PC-3 (cell line): ENCODE data around the gene DLGAP3.

Experiments used
- EZH2 ChIP-seq: fragments of 300-600 bp; sonication (generic); IDR thresholded peaks from one replicate; pipeline ENCODE4 v1.6.1; 2017; ENCODE audit warnings: antibody characterized with exemption, mild to moderate bottlenecking, low read length; ENCODE audit not compliant: unreplicated experiment
- EZH2phosphoT487 ChIP-seq: fragments of 300-600 bp; sonication (generic); IDR thresholded peaks from 2 replicates; pipeline ENCODE4 v1.6.1; 2018; ENCODE audit warnings: mild to moderate bottlenecking, antibody characterized with exemption, low read length, borderline replicate concordance
- TF ChIP-seq, protein P1 (sequence below): fragments of 300-600 bp; sonication (generic); conservative IDR thresholded peaks from 2 replicates; pipeline ENCODE4 v1.5.1; 2017; ENCODE audit warnings: antibody characterized with exemption, low read depth, mild to moderate bottlenecking, low read length

DNA sequence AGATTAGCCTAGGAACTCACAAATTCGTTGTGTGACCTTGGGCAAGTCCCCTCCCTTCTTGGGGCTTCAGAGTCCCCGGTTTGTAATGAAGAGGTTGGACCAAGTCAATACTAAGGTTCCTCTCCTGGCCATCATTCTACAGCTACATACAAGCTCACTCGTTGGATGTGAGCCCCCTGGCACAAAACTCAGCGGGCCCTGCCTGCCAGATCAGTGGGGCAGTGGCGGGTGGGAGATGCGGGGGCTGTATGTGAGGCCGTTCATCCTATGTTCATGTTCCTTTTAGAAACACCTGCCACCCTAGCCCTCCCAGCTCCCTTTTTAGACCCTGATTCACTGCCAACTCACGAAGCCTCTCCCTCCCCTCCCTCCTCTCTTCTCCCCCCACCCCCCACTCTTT is 2.1 kb downstream of the DLGAP3 start:
- TF ChIP-seq, protein P1, sequence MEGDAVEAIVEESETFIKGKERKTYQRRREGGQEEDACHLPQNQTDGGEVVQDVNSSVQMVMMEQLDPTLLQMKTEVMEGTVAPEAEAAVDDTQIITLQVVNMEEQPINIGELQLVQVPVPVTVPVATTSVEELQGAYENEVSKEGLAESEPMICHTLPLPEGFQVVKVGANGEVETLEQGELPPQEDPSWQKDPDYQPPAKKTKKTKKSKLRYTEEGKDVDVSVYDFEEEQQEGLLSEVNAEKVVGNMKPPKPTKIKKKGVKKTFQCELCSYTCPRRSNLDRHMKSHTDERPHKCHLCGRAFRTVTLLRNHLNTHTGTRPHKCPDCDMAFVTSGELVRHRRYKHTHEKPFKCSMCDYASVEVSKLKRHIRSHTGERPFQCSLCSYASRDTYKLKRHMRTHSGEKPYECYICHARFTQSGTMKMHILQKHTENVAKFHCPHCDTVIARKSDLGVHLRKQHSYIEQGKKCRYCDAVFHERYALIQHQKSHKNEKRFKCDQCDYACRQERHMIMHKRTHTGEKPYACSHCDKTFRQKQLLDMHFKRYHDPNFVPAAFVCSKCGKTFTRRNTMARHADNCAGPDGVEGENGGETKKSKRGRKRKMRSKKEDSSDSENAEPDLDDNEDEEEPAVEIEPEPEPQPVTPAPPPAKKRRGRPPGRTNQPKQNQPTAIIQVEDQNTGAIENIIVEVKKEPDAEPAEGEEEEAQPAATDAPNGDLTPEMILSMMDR, result no peak
- TF ChIP-seq EZH2, result no peak
- TF ChIP-seq EZH2phosphoT487, result no peak
